Neural cell (in vitro differentiated cells): Measurements from ENCODE around the gene MRPS27. TPM values are rescaled to one million over a fixed set of nuclear protein-coding genes. Genes with fewer than 3 reads are reported as not detected.

Experiments
- H2AFZ ChIP-seq: fragments of 200-600, 300-800 bp; sonication (generic), shearing (Covaris generic); 2 replicates; pipeline ENCODE4 v1.6.0; 2014; ENCODE audit warnings: low read depth, mild to moderate bottlenecking, antibody characterized with exemption, low read length, moderate library complexity
- H3F3A ChIP-seq: fragments of 200-600 bp; shearing (Covaris generic); 2 replicates; pipeline ENCODE4 v1.6.1; 2016; ENCODE audit warnings: mild to moderate bottlenecking, moderate library complexity, mixed read lengths, antibody characterized with exemption, low read length; ENCODE audit not compliant: insufficient read depth, poor library complexity, severe bottlenecking
- H3K27ac ChIP-seq: fragments of 200-600, 300-800 bp; sonication (generic), shearing (Covaris generic); 2 replicates; pipeline ENCODE4 v1.5.1; 2014; ENCODE audit warnings: mild to moderate bottlenecking, low read length, moderate library complexity
- H3K27me3 ChIP-seq: fragments of 300-800, 200-600 bp; sonication (generic), shearing (Covaris generic); 2 replicates; pipeline ENCODE4 v1.6.0; 2014; ENCODE audit warnings: mild to moderate bottlenecking, low read depth, low read length, moderate library complexity; ENCODE audit not compliant: insufficient read depth
- H3K36me3 ChIP-seq: fragments of 300-800, 200-600 bp; sonication (generic), shearing (Covaris generic); 2 replicates; pipeline ENCODE4 v1.5.1; 2014; ENCODE audit warnings: mild to moderate bottlenecking, antibody characterized with exemption, low read length, moderate library complexity; ENCODE audit not compliant: insufficient read depth
- H3K4me2 ChIP-seq: fragments of 300-800, 200-600 bp; sonication (generic), shearing (Covaris generic); 2 replicates; pipeline ENCODE4 v1.6.0; 2014; ENCODE audit warnings: mild to moderate bottlenecking, low read length
- H3K4me3 ChIP-seq: fragments of 300-800, 200-600 bp; sonication (generic), shearing (Covaris generic); 2 replicates; pipeline ENCODE4 v1.5.1; 2014; ENCODE audit warnings: mild to moderate bottlenecking, low read length, moderate library complexity
- H3K79me2 ChIP-seq: fragments of 200-600 bp; shearing (Covaris generic); replicated peaks from 2 replicates; pipeline ENCODE4 v1.6.0; 2014; ENCODE audit warnings: mild to moderate bottlenecking, low read length, moderate library complexity; ENCODE audit not compliant: insufficient read depth
- H3K9ac ChIP-seq: fragments of 300-800, 200-600 bp; sonication (generic), shearing (Covaris generic); 2 replicates; pipeline ENCODE4 v1.6.1; 2016; ENCODE audit warnings: mild to moderate bottlenecking, low read length, mixed read lengths
- H3K9me2 ChIP-seq: fragments of 200-600 bp; shearing (Covaris generic); 2 replicates; pipeline ENCODE4 v1.6.1; 2016; ENCODE audit warnings: mild to moderate bottlenecking, low read length, mixed read lengths; ENCODE audit not compliant: insufficient read depth
- H3K9me3 ChIP-seq: fragments of 200-600, 300-800 bp; sonication (generic), shearing (Covaris generic); 2 replicates; pipeline ENCODE4 v1.6.1; 2016; ENCODE audit warnings: mild to moderate bottlenecking, mixed run types, low read length, moderate library complexity, mixed read lengths
- H4K20me1 ChIP-seq: fragments of 200-600 bp; shearing (Covaris generic); 2 replicates; pipeline ENCODE4 v1.6.1; 2016; ENCODE audit warnings: mild to moderate bottlenecking, mixed run types; ENCODE audit not compliant: insufficient read depth
- CTCF ChIP-seq: fragments of 450-650 bp; IDR thresholded peaks from 2 replicates; pipeline ENCODE4 v1.5.1; 2014; ENCODE audit warnings: antibody characterized with exemption, mild to moderate bottlenecking, moderate library complexity; ENCODE audit not compliant: poor library complexity, severe bottlenecking
- EP300 ChIP-seq: fragments of 450-650 bp; conservative IDR thresholded peaks from 2 replicates; pipeline ENCODE4 v1.6.1; 2014; ENCODE audit warnings: antibody characterized with exemption, mild to moderate bottlenecking, moderate library complexity; ENCODE audit not compliant: poor library complexity, severe bottlenecking
- EZH2 ChIP-seq: fragments of 200-600, 300-800 bp; shearing (Covaris generic), sonication (generic); IDR thresholded peaks from 2 replicates; pipeline ENCODE4 v1.6.1; 2014; ENCODE audit warnings: antibody characterized with exemption, low read length, borderline replicate concordance, mild to moderate bottlenecking; ENCODE audit not compliant: insufficient read depth, poor library complexity, severe bottlenecking
- MXI1 ChIP-seq: fragments of 450-650 bp; conservative IDR thresholded peaks from 2 replicates; pipeline ENCODE4 v1.6.1; 2014; ENCODE audit warnings: antibody characterized with exemption, mild to moderate bottlenecking; ENCODE audit not compliant: poor library complexity, severe bottlenecking
- POLR2AphosphoS5 ChIP-seq: IDR thresholded peaks from 2 replicates; pipeline ENCODE4 v1.6.1; 2012
- RAD21 ChIP-seq: fragments of 450-650 bp; conservative IDR thresholded peaks from 2 replicates; pipeline ENCODE4 v1.6.1; 2014; ENCODE audit warnings: antibody characterized with exemption, mild to moderate bottlenecking, moderate library complexity
- SMC3 ChIP-seq: fragments of 450-650 bp; conservative IDR thresholded peaks from 2 replicates; pipeline ENCODE4 v1.6.1; 2014; ENCODE audit warnings: antibody characterized with exemption, mild to moderate bottlenecking, moderate library complexity; ENCODE audit not compliant: poor library complexity
- TAF1 ChIP-seq: IDR thresholded peaks from 2 replicates; pipeline ENCODE4 v1.6.1; 2012; ENCODE audit warnings: low read depth
- polyA plus RNA-seq: library from polyadenylated mRNA; depleted of rRNA; stranded (reverse); fragments of >200 nt; gene quantifications from 2 replicates; pipeline ENCODE4 v1.2.3, GENCODE V29; 2014
- TF ChIP-seq, protein P1 (sequence below): IDR thresholded peaks from 2 replicates; pipeline ENCODE4 v1.6.1; 2012; ENCODE audit warnings: borderline replicate concordance

The MRPS27 gene
- polyA plus RNA-seq, 1 donor from 2014 or later: 36.7 TPM

DNA sequence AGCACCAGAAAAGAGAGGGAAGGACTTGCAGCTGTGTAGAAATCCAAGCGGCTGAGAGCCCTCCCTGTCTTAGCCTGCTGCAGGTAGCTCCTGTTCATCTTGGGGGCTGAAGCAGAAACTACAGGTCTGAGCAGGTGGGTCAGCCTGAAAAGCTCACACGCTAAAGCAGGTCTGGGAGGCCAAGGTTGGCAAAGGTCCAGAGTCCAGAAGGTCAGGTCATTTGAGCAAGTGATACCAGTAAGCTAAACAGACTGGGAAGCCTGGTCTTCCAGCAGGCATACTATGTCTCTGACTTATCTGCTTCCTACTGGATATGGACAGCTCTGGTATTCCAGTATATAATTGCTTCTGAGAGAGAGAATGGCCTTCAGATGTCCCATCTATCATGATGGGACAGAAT is 26.4 kb upstream of the MRPS27 start:
- Histone ChIP-seq H3K4me3 (no peak overlapping the region), H3K27me3 (no peaks in the 10 kb centered on the region), H3K27ac (no peak overlapping the region), H3K79me2 (no peaks in the 10 kb centered on the region), H3K4me2 (no peak overlapping the region), H4K20me1 (no peaks in the 10 kb centered on the region), H3K9me2 (no peaks in the 10 kb centered on the region), H3K9ac (no peak overlapping the region), H3F3A (no peaks in the 10 kb centered on the region), H3K36me3 (no peaks in the 10 kb centered on the region), H2AFZ (no peak overlapping the region), H3K9me3 (no peaks in the 10 kb centered on the region)
- TF ChIP-seq EZH2: no peak
- TF ChIP-seq CTCF: no peak
- no peak for TF ChIP-seq RAD21
- no peak for TF ChIP-seq POLR2AphosphoS5
- no peak for TF ChIP-seq EP300
- TF ChIP-seq MXI1: no peak
- no peak for TF ChIP-seq SMC3
- TF ChIP-seq, protein P1, sequence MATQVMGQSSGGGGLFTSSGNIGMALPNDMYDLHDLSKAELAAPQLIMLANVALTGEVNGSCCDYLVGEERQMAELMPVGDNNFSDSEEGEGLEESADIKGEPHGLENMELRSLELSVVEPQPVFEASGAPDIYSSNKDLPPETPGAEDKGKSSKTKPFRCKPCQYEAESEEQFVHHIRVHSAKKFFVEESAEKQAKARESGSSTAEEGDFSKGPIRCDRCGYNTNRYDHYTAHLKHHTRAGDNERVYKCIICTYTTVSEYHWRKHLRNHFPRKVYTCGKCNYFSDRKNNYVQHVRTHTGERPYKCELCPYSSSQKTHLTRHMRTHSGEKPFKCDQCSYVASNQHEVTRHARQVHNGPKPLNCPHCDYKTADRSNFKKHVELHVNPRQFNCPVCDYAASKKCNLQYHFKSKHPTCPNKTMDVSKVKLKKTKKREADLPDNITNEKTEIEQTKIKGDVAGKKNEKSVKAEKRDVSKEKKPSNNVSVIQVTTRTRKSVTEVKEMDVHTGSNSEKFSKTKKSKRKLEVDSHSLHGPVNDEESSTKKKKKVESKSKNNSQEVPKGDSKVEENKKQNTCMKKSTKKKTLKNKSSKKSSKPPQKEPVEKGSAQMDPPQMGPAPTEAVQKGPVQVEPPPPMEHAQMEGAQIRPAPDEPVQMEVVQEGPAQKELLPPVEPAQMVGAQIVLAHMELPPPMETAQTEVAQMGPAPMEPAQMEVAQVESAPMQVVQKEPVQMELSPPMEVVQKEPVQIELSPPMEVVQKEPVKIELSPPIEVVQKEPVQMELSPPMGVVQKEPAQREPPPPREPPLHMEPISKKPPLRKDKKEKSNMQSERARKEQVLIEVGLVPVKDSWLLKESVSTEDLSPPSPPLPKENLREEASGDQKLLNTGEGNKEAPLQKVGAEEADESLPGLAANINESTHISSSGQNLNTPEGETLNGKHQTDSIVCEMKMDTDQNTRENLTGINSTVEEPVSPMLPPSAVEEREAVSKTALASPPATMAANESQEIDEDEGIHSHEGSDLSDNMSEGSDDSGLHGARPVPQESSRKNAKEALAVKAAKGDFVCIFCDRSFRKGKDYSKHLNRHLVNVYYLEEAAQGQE: no peak

- Histone ChIP-seq H4K20me1 (no peaks in the 10 kb centered on the region), H3K36me3 (no peaks in the 10 kb centered on the region), H3F3A (no peaks in the 10 kb centered on the region), H3K9me2 (no peaks in the 10 kb centered on the region), H3K9ac (no peak overlapping the region), H3K27me3 (no peaks in the 10 kb centered on the region), H3K79me2 (no peaks in the 10 kb centered on the region), H3K4me3 (no peak overlapping the region), H3K9me3 (no peaks in the 10 kb centered on the region), H3K4me2 (no peak overlapping the region), H2AFZ (no peak overlapping the region), H3K27ac (no peak overlapping the region)
- TF ChIP-seq, protein P1: no peak
- TF ChIP-seq EP300: no peak
- TF ChIP-seq SMC3: no peak
- TF ChIP-seq EZH2: no peak
- TF ChIP-seq TAF1: no peak
- TF ChIP-seq POLR2AphosphoS5: no peak
- no peak for TF ChIP-seq MXI1
- TF ChIP-seq CTCF: no peak
- no peak for TF ChIP-seq RAD21
These were observed 18.7 kb upstream of the MRPS27 start for GRCh38 chr5:72338689-72339209.
